ENCODE results near the gene TAL2. TPM values are rescaled to one million over a fixed set of nuclear protein-coding genes. Genes with fewer than 3 reads are reported as not detected.
A peak's percentile ranks its signal among the peaks of the same experiment; 100 is the strongest.

TAL2 gene
- total and polyA plus RNA-seq, 9 of the 15 experiments (the other 6 are each of a cell fraction or from before 2014, with no cell fraction given): 0.21 to 3.7 (median 1.1) TPM; not detected in 1

DNA sequence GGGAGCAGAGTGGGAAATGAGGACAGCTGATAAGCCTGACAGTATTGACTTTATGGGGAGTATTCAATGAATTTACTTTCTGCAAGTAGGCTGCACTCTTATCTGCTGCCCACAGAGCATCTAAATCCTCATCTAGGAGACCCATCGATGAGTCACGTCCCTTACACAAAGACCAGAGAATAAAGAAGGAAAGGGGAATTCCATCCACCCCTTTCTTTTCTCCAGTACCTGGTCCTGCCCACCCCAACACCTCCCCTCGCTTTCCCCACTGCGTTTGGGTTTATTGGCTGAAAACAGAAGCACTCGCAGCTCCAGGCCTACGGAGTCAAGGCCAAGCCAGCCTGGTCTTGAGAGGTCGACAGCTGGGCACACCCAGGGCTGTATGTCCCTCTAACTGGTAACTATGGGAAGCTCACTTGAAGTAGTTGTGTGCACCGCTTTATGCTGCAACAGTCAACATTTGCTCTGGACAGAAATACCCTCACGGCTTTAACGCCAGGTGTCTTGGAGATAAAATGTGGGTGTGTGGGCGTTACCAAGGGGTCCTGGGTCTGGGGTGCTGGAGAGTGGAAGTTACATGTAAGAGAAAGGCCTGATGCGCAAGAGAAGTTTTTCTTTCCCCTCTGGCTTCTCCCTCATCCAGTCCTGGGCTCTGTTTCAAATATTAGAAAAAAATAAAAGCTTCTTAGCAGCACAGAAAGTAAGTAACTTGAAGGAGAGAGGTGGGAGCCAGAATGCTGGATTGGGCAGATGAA lies 14.5 kb upstream of the TAL2 start (continued):
- no peak for TF ChIP-seq ZNF584 (CRISPR knock-in tag; IDR thresholded peaks at IDR 0.05; ENCODE audit: low read depth)
- peak; percentile 83 for TF ChIP-seq NFIC (IDR thresholded peaks at IDR 0.05)
- TF ChIP-seq TAF15 (IDR thresholded peaks at IDR 0.05; ENCODE audit: low read depth, low read length): no peak
- 0 out of 4 replicates have a peak, but pooled peaks of 1 of the 2 experiments have one; percentile 57 for TF ChIP-seq NONO (IDR thresholded peaks at IDR 0.05; ENCODE audit: low read depth in 2 of 2, low read length in 1 of 2)
- no peak for TF ChIP-seq HDAC6 (IDR thresholded peaks at IDR 0.05; ENCODE audit: low read depth, low read length)
- TF ChIP-seq EZH2 (IDR thresholded peaks at IDR 0.05; ENCODE audit: borderline replicate concordance, low read depth, low read length): no peak
- peak; percentile 91 to 99 for TF ChIP-seq FOXA3 (CRISPR knock-in tag; conservative IDR thresholded peaks at IDR 0.05 in 1 of 2, IDR thresholded peaks at IDR 0.05 in 1 of 2)
- no peak for TF ChIP-seq BMI1 (IDR thresholded peaks at IDR 0.05; ENCODE audit: low read length)
- no peak for TF ChIP-seq ZFP30 (CRISPR knock-in tag; IDR thresholded peaks at IDR 0.05; ENCODE audit: borderline replicate concordance)
- TF ChIP-seq TAF7 (tag; IDR thresholded peaks at IDR 0.05): no peak
- TF ChIP-seq, protein P1, sequence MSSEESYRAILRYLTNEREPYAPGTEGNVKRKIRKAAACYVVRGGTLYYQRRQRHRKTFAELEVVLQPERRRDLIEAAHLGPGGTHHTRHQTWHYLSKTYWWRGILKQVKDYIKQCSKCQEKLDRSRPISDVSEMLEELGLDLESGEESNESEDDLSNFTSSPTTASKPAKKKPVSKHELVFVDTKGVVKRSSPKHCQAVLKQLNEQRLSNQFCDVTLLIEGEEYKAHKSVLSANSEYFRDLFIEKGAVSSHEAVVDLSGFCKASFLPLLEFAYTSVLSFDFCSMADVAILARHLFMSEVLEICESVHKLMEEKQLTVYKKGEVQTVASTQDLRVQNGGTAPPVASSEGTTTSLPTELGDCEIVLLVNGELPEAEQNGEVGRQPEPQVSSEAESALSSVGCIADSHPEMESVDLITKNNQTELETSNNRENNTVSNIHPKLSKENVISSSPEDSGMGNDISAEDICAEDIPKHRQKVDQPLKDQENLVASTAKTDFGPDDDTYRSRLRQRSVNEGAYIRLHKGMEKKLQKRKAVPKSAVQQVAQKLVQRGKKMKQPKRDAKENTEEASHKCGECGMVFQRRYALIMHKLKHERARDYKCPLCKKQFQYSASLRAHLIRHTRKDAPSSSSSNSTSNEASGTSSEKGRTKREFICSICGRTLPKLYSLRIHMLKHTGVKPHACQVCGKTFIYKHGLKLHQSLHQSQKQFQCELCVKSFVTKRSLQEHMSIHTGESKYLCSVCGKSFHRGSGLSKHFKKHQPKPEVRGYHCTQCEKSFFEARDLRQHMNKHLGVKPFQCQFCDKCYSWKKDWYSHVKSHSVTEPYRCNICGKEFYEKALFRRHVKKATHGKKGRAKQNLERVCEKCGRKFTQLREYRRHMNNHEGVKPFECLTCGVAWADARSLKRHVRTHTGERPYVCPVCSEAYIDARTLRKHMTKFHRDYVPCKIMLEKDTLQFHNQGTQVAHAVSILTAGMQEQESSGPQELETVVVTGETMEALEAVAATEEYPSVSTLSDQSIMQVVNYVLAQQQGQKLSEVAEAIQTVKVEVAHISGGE (CRISPR knock-in tag; IDR thresholded peaks at IDR 0.05): no peak
- peak; percentile 98 for TF ChIP-seq JUN (IDR thresholded peaks at IDR 0.05; ENCODE audit: borderline replicate concordance, low read depth, low read length)
- no peak for TF ChIP-seq JUN (CRISPR knock-in tag; IDR thresholded peaks at IDR 0.05; ENCODE audit: borderline replicate concordance)
- TF ChIP-seq SMAD2 (IDR thresholded peaks at IDR 0.05; ENCODE audit: low read depth, low read length): no peak
- no peak for TF ChIP-seq HSF4 (CRISPR knock-in tag; IDR thresholded peaks at IDR 0.05; ENCODE audit: borderline replicate concordance)
- peak; percentile 72 for TF ChIP-seq SMAD1 (IDR thresholded peaks at IDR 0.05; ENCODE audit: low read depth, low read length, partially characterized antibody)
- 0 out of 2 replicates have a peak, but pooled peaks have one; percentile 39 for TF ChIP-seq ELF4 (CRISPR knock-in tag; IDR thresholded peaks at IDR 0.05)
- TF ChIP-seq, protein P2, sequence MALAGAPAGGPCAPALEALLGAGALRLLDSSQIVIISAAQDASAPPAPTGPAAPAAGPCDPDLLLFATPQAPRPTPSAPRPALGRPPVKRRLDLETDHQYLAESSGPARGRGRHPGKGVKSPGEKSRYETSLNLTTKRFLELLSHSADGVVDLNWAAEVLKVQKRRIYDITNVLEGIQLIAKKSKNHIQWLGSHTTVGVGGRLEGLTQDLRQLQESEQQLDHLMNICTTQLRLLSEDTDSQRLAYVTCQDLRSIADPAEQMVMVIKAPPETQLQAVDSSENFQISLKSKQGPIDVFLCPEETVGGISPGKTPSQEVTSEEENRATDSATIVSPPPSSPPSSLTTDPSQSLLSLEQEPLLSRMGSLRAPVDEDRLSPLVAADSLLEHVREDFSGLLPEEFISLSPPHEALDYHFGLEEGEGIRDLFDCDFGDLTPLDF (CRISPR knock-in tag; IDR thresholded peaks at IDR 0.05): 0 out of 2 replicates have a peak, but pooled peaks have one; percentile 31
- TF ChIP-seq, protein P3, sequence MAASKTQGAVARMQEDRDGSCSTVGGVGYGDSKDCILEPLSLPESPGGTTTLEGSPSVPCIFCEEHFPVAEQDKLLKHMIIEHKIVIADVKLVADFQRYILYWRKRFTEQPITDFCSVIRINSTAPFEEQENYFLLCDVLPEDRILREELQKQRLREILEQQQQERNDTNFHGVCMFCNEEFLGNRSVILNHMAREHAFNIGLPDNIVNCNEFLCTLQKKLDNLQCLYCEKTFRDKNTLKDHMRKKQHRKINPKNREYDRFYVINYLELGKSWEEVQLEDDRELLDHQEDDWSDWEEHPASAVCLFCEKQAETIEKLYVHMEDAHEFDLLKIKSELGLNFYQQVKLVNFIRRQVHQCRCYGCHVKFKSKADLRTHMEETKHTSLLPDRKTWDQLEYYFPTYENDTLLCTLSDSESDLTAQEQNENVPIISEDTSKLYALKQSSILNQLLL (CRISPR knock-in tag; IDR thresholded peaks at IDR 0.05; ENCODE audit: borderline replicate concordance): no peak
- peak; percentile 43 to 75; a peak in 3 of 4 replicates for TF ChIP-seq MAZ (CRISPR knock-in tag; conservative IDR thresholded peaks at IDR 0.05 in 1 of 2, IDR thresholded peaks at IDR 0.05 in 1 of 2)
- TF ChIP-seq MTA1 (IDR thresholded peaks at IDR 0.05; ENCODE audit: borderline replicate concordance): peak; percentile 55

Data from K562 (cell line).